HL-60 (cell line): Measurements from ENCODE around the gene NCF4.
A peak's percentile ranks its signal among the peaks of the same experiment; 100 is the strongest.

Experiments used
- DNase-seq, 2 experiments: peaks; one replicate each; pipeline ENCODE4 v3.0.0-alpha.2; 2010 to 2020; ENCODE audit warnings: low read depth in 1 of 2, low spot score in 1 of 2
- H3K27ac ChIP-seq: fragments of 250-450 bp; sonication (Bioruptor Pico); replicated peaks from 2 replicates; pipeline ENCODE4 v1.5.1; 2020; ENCODE audit warnings: mild to moderate bottlenecking, moderate library complexity
- H3K27me3 ChIP-seq: fragments of 250-450 bp; sonication (Bioruptor Pico); 2 replicates; pipeline ENCODE4 v1.5.1; 2021; ENCODE audit warnings: mild to moderate bottlenecking, moderate library complexity; ENCODE audit not compliant: insufficient read depth, poor library complexity, severe bottlenecking
- H3K4me3 ChIP-seq: replicated peaks from 2 replicates; pipeline ENCODE4 v1.5.1; 2011; ENCODE audit warnings: mild to moderate bottlenecking, control low read depth, low read length; ENCODE audit not compliant: insufficient read depth
- CTCF ChIP-seq: IDR thresholded peaks from one replicate; pipeline ENCODE4 v1.5.1; 2011; ENCODE audit warnings: low read length, control low read depth, inconsistent platforms; ENCODE audit not compliant: insufficient read depth
- GABPA ChIP-seq: IDR thresholded peaks from 2 replicates; pipeline ENCODE4 v1.6.1; 2012; ENCODE audit warnings: low read depth
- POLR2AphosphoS5 ChIP-seq: IDR thresholded peaks from 2 replicates; pipeline ENCODE4 v1.6.1; 2012; ENCODE audit warnings: low read depth
- REST ChIP-seq: IDR thresholded peaks from 2 replicates; pipeline ENCODE4 v1.6.1; 2012; ENCODE audit warnings: low read depth; ENCODE audit not compliant: insufficient replicate concordance
- SPI1 ChIP-seq: IDR thresholded peaks from 2 replicates; pipeline ENCODE4 v1.6.1; 2012; ENCODE audit warnings: low read depth, mild to moderate bottlenecking, borderline replicate concordance

The NCF4 gene

GRCh38 chr22:36830601-36831000 is 30.2 kb upstream of the NCF4 start:
- TF ChIP-seq REST (no peak), GABPA (no peak)
- Histone ChIP-seq H3K27me3 (no peaks in the 10 kb centered on the region), H3K4me3 (no peak overlapping the region), H3K27ac (no peak overlapping the region)
- no peak for DNase-seq

GRCh38 chr22:36831206-36831605 is 29.6 kb upstream of the NCF4 start:
- DNase-seq, result no peak
- Histone ChIP-seq H3K27ac (no peak overlapping the region), H3K27me3 (no peaks in the 10 kb centered on the region), H3K4me3 (no peak overlapping the region)
- no peak for TF ChIP-seq CTCF
- no peak for TF ChIP-seq REST
- no peak for TF ChIP-seq POLR2AphosphoS5
- TF ChIP-seq GABPA, result no peak
- TF ChIP-seq SPI1, result no peak

- TF ChIP-seq REST, result no peak
- TF ChIP-seq GABPA, result no peak
- DNase-seq, result no peak
- no peaks in the 10 kb centered on the region for H3K27me3 ChIP-seq
- H3K4me3 ChIP-seq, result no peak overlapping the region
- H3K27ac ChIP-seq, result no peak overlapping the region
These were observed 29.1 kb upstream of the NCF4 start for GRCh38 chr22:36831717-36832116.

- Histone ChIP-seq H3K4me3 (no peak overlapping the region), H3K27me3 (no peaks in the 10 kb centered on the region), H3K27ac (no peak overlapping the region)
- TF ChIP-seq SPI1, result peak; percentile 63; the same call in 1 of the 2 replicates
- TF ChIP-seq CTCF, result no peak
- no peak for TF ChIP-seq POLR2AphosphoS5
- no peak for TF ChIP-seq GABPA
- no peak for TF ChIP-seq REST
- peak in 1 of 2 experiments; percentile 75 for DNase-seq
These were observed 27.7 kb upstream of the NCF4 start for GRCh38 chr22:36833073-36833472.
